ENCODE measurements around the gene NFE2L1.

The NFE2L1 gene

DNA sequence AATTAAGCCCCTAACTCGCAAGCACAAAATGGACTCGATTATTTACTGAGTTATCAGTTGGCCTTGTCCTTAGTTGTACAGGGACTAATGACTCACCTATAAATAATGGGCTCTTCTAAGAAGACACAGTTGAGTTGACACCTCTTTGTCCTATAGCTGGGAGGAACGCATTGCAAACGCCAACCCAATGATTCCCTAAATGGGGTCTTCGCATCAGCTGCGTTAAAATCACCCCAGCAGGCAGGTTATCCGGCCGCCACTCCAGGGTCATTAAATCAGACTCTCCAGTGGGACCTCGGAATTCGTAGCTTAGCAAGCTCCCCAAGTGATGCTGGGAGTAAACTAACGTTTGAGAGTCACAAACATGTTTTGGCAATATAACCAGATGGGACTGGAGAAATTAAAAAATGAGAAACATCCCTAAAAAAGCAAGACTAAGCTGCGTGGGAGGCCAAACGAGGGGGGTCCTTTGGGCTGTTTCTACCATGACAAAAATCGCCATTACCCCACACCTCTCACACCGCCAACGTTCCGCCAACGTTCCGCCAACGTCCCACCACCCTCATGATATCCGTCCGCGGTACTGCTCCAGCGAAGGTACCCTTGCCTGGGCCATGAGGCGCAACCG lies 932 bp upstream of the NFE2L1 start:
- no peak for DNase-seq (ENCODE audit: low read depth in 2 of 2, low spot score in 1 of 2)

- DNase-seq (ENCODE audit: low read depth in 2 of 2, low spot score in 1 of 2) = no peak
Observed at GRCh38 chr17:48048384-48049126, 396 bp downstream of the NFE2L1 start.

DNA sequence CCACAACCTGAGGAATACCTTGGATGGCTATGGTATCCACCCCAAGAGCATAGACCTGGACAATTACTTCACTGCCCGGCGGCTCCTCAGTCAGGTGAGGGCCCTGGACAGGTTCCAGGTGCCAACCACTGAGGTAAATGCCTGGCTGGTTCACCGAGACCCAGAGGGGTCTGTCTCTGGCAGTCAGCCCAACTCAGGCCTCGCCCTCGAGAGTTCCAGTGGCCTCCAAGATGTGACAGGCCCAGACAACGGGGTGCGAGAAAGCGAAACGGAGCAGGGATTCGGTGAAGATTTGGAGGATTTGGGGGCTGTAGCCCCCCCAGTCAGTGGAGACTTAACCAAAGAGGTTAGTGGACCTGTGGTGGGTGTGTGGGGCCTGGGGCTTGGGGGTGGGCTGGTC lies 3.1 kb downstream of the NFE2L1 start:
- no peak for DNase-seq (ENCODE audit: low read depth in 2 of 2, low spot score in 1 of 2)

GRCh38 chr17:48051706-48052486 lies 3.7 kb downstream of the NFE2L1 start:
- DNase-seq (ENCODE audit: low read depth in 2 of 2, low spot score in 1 of 2) = no peak

DNA sequence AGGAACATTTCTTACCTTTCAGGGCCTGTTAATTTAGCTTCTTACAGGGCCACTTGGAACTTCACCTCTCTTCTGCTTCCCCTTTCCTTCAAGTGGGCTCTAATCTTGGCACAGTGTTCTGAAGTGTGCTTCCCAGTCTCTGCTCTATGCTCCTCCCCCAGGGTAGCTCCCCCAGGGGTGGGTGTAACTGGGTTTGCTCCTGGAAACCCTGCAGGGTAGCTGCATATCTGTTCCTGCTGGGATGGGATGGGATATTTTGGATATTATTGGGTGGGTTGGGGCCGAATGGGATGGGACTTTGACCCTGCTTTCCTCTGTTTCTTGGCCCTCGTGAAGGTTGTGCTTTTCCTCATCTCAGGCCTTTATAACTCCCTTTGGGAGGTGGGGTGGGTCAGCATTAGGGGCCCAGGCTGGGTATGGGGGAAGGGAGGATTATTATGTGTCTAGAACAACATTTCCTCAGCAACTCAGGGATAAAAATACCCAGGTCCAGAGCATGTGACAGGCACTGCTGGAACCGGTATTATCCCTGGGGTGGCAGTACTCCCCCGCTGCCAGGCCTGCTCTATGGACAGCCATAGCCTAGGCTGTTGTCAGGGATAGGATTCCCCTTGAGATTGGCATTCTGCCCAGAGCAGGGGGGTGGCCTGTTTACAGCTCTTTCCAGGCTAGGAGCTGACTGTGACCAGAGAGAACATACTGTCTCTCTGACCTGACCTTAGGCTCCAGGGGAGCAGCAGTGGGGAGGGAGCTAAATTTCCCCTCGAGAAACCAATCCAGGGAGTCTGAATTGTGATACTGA lies 5.0 kb downstream of the NFE2L1 start:
- DNase-seq (ENCODE audit: low read depth in 2 of 2, low spot score in 1 of 2) = no peak

DNA sequence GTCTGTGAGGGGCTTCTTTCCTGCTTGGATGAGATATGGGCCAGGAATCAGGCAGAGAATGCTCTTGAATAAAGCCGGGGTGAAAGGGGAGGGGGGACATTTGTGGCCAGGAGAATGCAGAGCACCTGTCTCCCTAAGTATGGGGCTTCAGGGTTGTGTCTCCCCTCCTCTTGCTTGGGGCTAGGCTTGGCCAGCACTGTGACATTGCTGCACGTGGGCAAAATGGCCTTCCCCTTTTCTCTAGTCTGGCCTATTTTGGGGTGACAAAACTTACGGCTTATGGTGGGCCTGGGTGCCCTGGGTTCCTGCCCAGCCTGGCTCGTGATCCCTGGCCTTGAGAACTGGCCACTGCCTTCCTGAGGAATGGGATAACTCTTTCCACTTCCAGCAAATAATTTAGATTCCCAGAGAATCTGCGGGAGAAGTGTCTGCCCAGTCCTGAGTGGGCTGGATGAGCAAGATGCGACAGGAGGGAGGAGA lies 5.6 kb downstream of the NFE2L1 start:
- DNase-seq (ENCODE audit: low read depth in 2 of 2, low spot score in 1 of 2) = no peak

DNA sequence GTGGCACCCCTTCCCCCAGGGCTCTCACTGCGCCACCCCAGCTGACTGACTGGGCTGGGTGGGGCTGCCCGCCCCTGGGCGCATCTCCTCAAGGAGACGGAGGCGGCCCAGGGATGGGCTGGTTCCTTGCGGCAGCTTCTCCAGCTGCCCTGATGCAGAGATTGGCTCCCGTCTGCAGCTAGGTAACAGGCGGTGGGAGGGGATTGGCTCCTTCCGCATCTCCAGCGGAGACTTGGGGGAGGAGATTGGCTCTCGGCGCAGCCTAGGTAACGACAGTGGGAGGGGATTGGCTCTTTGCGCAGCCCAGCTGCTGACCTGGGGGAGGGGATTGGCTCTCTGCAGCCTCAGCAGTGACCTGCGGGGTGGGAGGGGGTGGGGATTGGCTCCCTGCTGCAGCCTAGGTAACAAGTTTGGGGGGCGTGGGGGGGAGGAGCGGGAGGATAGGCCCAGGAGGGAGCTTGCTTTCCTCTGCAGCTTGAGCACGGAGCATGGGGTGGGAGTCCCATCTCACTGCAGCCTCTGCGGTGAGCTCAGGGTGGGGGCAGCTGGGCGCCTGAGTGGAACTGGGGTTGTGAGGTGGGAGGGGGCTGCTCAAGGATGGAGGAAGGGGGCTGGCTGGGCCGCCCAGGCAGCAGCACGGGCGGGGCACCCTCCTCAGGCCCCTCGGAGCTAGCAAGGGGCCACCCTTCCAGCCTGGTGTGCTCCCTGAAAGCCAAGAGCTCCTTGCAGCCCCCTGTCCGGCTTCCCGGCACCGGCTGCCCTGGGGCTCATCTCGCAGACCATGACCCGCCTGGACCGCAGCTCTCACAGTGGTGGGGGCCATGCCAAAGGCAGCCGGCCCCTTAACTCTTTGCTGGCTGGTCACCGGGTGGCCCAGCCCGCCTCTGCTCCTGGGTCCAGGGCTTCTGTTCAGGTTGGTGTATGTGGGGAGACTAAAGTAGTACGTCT lies 6.4 kb downstream of the NFE2L1 start:
- DNase-seq (ENCODE audit: low read depth in 2 of 2, low spot score in 1 of 2) = no peak

- no peak for DNase-seq (ENCODE audit: low read depth in 2 of 2, low spot score in 1 of 2)
Observed at GRCh38 chr17:48055531-48056245, 7.5 kb downstream of the NFE2L1 start.

GRCh38 chr17:48056246-48056745 lies 8.1 kb downstream of the NFE2L1 start:
- no peak for DNase-seq (ENCODE audit: low read depth in 2 of 2, low spot score in 1 of 2)

DNA sequence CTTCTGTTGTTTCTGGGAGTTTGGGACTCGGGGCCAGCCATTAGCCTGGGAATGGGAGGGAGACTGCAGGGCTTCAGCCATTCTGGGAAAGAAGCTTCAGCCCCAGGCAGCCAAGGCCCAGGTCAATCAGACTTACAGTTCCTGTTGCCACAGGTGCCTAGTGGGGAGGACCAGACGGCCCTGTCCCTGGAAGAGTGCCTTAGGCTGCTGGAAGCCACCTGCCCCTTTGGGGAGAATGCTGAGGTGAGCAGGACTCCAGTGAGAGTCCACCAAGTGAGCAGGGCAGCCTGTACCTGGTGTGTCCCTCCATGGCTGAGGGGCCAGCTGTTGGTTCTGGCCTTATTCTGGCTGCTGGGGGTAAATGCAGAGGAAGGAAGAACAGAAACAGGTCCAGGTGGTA lies 8.7 kb downstream of the NFE2L1 start:
- no peak for DNase-seq (ENCODE audit: low read depth in 2 of 2, low spot score in 1 of 2)

GRCh38 chr17:48057626-48058025 lies 9.5 kb downstream of the NFE2L1 start:
- no peak for DNase-seq (ENCODE audit: low read depth in 2 of 2, low spot score in 1 of 2)

- DNase-seq (ENCODE audit: low read depth in 2 of 2, low spot score in 1 of 2) = no peak
Observed at GRCh38 chr17:48058393-48059124, 10.4 kb downstream of the NFE2L1 start.

GRCh38 chr17:48059125-48059668 lies 11.0 kb downstream of the NFE2L1 start:
- DNase-seq (ENCODE audit: low read depth in 2 of 2, low spot score in 1 of 2) = no peak

DNA sequence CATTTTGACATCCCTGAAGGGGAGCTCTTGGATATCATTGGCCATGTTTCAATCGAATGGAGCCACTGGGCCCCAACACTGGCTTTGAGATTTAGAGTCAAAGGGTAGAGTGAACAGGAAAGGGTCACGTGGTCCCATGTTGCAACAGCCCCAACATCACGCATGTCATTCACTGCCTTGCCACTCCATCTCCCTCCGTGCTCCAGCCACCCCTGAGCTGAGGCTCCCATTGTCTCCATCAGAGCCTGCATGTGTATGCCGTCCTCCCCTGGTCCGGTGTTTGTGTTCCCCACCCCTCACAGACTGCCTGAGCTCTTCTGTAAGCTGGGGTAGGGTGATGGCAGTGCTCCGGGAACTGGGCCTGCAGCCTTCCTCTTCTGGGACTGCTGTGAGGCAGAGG lies 12.1 kb downstream of the NFE2L1 start:
- DNase-seq (ENCODE audit: low read depth in 2 of 2, low spot score in 1 of 2) = no peak

GRCh38 chr17:48062273-48062672 lies 14.1 kb downstream of the NFE2L1 start:
- DNase-seq (ENCODE audit: low read depth in 2 of 2, low spot score in 1 of 2) = no peak

GRCh38 chr17:48064638-48065037 lies 16.5 kb downstream of the NFE2L1 start:
- DNase-seq (ENCODE audit: low read depth in 2 of 2, low spot score in 1 of 2) = no peak

DNA sequence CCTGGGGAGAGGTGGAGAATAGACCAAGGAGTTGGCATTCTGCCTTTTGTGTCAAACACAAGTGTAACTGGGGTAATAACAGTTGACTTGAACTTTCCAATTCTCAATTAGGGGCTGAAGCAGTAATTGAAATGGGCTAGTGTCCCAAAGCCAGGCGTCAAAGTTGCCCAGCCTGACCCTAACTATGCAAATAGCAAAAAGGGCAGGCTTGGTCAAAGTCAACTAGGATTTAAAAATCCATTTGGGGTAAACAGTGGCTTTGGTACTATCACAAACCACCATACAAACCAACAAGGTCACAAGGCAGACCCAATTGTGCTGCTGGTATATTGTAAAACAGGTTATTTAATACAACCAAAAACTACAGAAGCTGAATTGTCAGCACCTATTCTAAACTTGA lies 18.0 kb downstream of the NFE2L1 start:
- DNase-seq (ENCODE audit: low read depth in 2 of 2, low spot score in 1 of 2) = no peak

GRCh38 chr17:48066656-48067055 lies 18.5 kb downstream of the NFE2L1 start:
- no peak for DNase-seq (ENCODE audit: low read depth in 2 of 2, low spot score in 1 of 2)

Measured in stimulated activated CD8-positive, alpha-beta memory T cell treated with anti-CD3 and anti-CD28 coated beads, Interleukin-4, amount 100 ng/mL, for 4 hours (primary cell).